PC-9 (cell line): Measurements from ENCODE around the gene KRTAP10-5.

Source experiments
- EZH2 ChIP-seq: fragments of 200-600 bp; sonication (generic); IDR thresholded peaks from 2 replicates; pipeline ENCODE4 v1.8.0; 2017; ENCODE audit warnings: antibody characterized with exemption, low read depth
- TF ChIP-seq, protein P1 (sequence below): fragments of 200-600 bp; sonication (generic); conservative IDR thresholded peaks from 2 replicates; pipeline ENCODE4 v1.6.1; 2017; ENCODE audit warnings: mixed run types, antibody characterized with exemption, mild to moderate bottlenecking, moderate library complexity

DNA sequence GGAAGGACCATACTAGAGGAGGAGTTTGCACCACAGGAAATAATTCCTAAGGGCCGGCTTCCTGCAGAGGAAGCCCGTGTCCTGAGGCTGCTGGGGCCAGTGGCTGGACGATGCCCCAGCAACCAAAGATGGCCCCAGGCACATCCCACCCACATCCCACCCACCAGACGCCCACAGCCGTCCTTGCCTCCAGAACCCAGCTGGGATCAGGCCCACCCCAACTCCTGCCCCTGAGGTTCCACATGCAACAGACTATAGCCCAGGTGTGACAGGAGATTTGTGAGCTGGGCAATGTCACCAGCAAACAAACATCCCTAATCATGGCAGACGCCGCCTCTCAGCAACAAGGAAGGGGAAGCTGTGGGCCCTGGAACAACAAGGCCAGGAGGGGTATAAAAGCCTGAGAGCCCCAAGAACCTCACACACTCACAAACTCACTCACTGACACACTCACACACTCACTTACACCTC lies 46.3 kb upstream of the KRTAP10-5 start, which contains the start of gene KRTAP10-9:
- TF ChIP-seq, protein P1, sequence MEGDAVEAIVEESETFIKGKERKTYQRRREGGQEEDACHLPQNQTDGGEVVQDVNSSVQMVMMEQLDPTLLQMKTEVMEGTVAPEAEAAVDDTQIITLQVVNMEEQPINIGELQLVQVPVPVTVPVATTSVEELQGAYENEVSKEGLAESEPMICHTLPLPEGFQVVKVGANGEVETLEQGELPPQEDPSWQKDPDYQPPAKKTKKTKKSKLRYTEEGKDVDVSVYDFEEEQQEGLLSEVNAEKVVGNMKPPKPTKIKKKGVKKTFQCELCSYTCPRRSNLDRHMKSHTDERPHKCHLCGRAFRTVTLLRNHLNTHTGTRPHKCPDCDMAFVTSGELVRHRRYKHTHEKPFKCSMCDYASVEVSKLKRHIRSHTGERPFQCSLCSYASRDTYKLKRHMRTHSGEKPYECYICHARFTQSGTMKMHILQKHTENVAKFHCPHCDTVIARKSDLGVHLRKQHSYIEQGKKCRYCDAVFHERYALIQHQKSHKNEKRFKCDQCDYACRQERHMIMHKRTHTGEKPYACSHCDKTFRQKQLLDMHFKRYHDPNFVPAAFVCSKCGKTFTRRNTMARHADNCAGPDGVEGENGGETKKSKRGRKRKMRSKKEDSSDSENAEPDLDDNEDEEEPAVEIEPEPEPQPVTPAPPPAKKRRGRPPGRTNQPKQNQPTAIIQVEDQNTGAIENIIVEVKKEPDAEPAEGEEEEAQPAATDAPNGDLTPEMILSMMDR = no peak
- TF ChIP-seq EZH2 = no peak
